ENCODE results near the gene CYP24A1.
"Not testable (repeated sequence)": the region's sequence is repeated elsewhere in the genome, so short reads cannot be mapped to it uniquely, and the experiment has no call there.

CYP24A1 gene

GRCh38 chr20:54137115-54137514 lies 36.7 kb downstream of the CYP24A1 start:
- Histone ChIP-seq H3K4me1 (ENCODE audit: control insufficient read depth, insufficient read depth, low read length, poor library complexity, severe bottlenecking) (no peaks in the 10 kb centered on the region), H3K27ac (ENCODE audit: insufficient read depth, low read length, poor library complexity, severe bottlenecking) (no peak overlapping the region), H3K27me3 (replicated peaks; ENCODE audit: control insufficient read depth, insufficient read depth, low read length, poor library complexity, severe bottlenecking) (peaks cover 7% of the 10 kb centered on the region), H3K36me3 (ENCODE audit: control insufficient read depth, insufficient read depth, low read length) (no peaks in the 10 kb centered on the region), H3K9me3 (ENCODE audit: control insufficient read depth, low read length) (no peaks in the 10 kb centered on the region), H3K4me3 (ENCODE audit: insufficient read depth, low read depth, low read length, poor library complexity, severe bottlenecking) (no peak overlapping the region)
- no peak for DNase-seq

GRCh38 chr20:54134445-54135220 lies 39.2 kb downstream of the CYP24A1 start:
- H3K4me1 ChIP-seq (ENCODE audit: control insufficient read depth, insufficient read depth, low read length, poor library complexity, severe bottlenecking): no peaks in the 10 kb centered on the region
- no peak overlapping the region for H3K27ac ChIP-seq (ENCODE audit: insufficient read depth, low read length, poor library complexity, severe bottlenecking)
- DNase-seq: no peak
- H3K9me3 ChIP-seq (ENCODE audit: control insufficient read depth, low read length): no peaks in the 10 kb centered on the region
- H3K27me3 ChIP-seq (replicated peaks; ENCODE audit: control insufficient read depth, insufficient read depth, low read length, poor library complexity, severe bottlenecking): peaks cover 7% of the 10 kb centered on the region
- H3K4me3 ChIP-seq (ENCODE audit: insufficient read depth, low read depth, low read length, poor library complexity, severe bottlenecking): no peak overlapping the region
- no peaks in the 10 kb centered on the region for H3K36me3 ChIP-seq (ENCODE audit: control insufficient read depth, insufficient read depth, low read length)

GRCh38 chr20:54133434-54134427 lies 40.1 kb downstream of the CYP24A1 start:
- no peak overlapping the region for H3K4me3 ChIP-seq (ENCODE audit: insufficient read depth, low read depth, low read length, poor library complexity, severe bottlenecking)
- no peaks in the 10 kb centered on the region for H3K36me3 ChIP-seq (ENCODE audit: control insufficient read depth, insufficient read depth, low read length)
- H3K27me3 ChIP-seq (replicated peaks; ENCODE audit: control insufficient read depth, insufficient read depth, low read length, poor library complexity, severe bottlenecking): peaks cover 7% of the 10 kb centered on the region
- H3K9me3 ChIP-seq (ENCODE audit: control insufficient read depth, low read length): no peaks in the 10 kb centered on the region
- DNase-seq: no peak
- no peaks in the 10 kb centered on the region for H3K4me1 ChIP-seq (ENCODE audit: control insufficient read depth, insufficient read depth, low read length, poor library complexity, severe bottlenecking)
- no peak overlapping the region for H3K27ac ChIP-seq (ENCODE audit: insufficient read depth, low read length, poor library complexity, severe bottlenecking)

GRCh38 chr20:54132612-54133433 lies 41.0 kb downstream of the CYP24A1 start:
- no peak for DNase-seq
- Histone ChIP-seq H3K4me1 (ENCODE audit: control insufficient read depth, insufficient read depth, low read length, poor library complexity, severe bottlenecking) (no peaks in the 10 kb centered on the region), H3K27ac (ENCODE audit: insufficient read depth, low read length, poor library complexity, severe bottlenecking) (no peak overlapping the region), H3K27me3 (replicated peaks; ENCODE audit: control insufficient read depth, insufficient read depth, low read length, poor library complexity, severe bottlenecking) (peaks cover 7% of the 10 kb centered on the region), H3K9me3 (ENCODE audit: control insufficient read depth, low read length) (no peaks in the 10 kb centered on the region), H3K4me3 (ENCODE audit: insufficient read depth, low read depth, low read length, poor library complexity, severe bottlenecking) (no peak overlapping the region), H3K36me3 (ENCODE audit: control insufficient read depth, insufficient read depth, low read length) (no peaks in the 10 kb centered on the region)

GRCh38 chr20:54131675-54132611 lies 41.8 kb downstream of the CYP24A1 start:
- no peak overlapping the region for H3K4me3 ChIP-seq (ENCODE audit: insufficient read depth, low read depth, low read length, poor library complexity, severe bottlenecking)
- peaks cover 6% of the 10 kb centered on the region for H3K27me3 ChIP-seq (replicated peaks; ENCODE audit: control insufficient read depth, insufficient read depth, low read length, poor library complexity, severe bottlenecking)
- H3K27ac ChIP-seq (ENCODE audit: insufficient read depth, low read length, poor library complexity, severe bottlenecking): no peak overlapping the region
- DNase-seq: no peak
- no peaks in the 10 kb centered on the region for H3K36me3 ChIP-seq (ENCODE audit: control insufficient read depth, insufficient read depth, low read length)
- H3K4me1 ChIP-seq (ENCODE audit: control insufficient read depth, insufficient read depth, low read length, poor library complexity, severe bottlenecking): no peaks in the 10 kb centered on the region
- H3K9me3 ChIP-seq (ENCODE audit: control insufficient read depth, low read length): no peaks in the 10 kb centered on the region

- H3K9me3 ChIP-seq (ENCODE audit: control insufficient read depth, low read length); DNase-seq; H3K27me3 ChIP-seq (replicated peaks; ENCODE audit: control insufficient read depth, insufficient read depth, low read length, poor library complexity, severe bottlenecking); H3K36me3 ChIP-seq (ENCODE audit: control insufficient read depth, insufficient read depth, low read length); H3K4me1 ChIP-seq (ENCODE audit: control insufficient read depth, insufficient read depth, low read length, poor library complexity, severe bottlenecking); H3K27ac ChIP-seq (ENCODE audit: insufficient read depth, low read length, poor library complexity, severe bottlenecking); H3K4me3 ChIP-seq (ENCODE audit: insufficient read depth, low read depth, low read length, poor library complexity, severe bottlenecking): not testable (repeated sequence)
Measured at GRCh38 chr20:54131125-54131524, 42.7 kb downstream of the CYP24A1 start.

- no peak overlapping the region for H3K27ac ChIP-seq (ENCODE audit: insufficient read depth, low read length, poor library complexity, severe bottlenecking)
- no peaks in the 10 kb centered on the region for H3K9me3 ChIP-seq (ENCODE audit: control insufficient read depth, low read length)
- H3K4me3 ChIP-seq (ENCODE audit: insufficient read depth, low read depth, low read length, poor library complexity, severe bottlenecking): no peak overlapping the region
- no peak for DNase-seq
- no peaks in the 10 kb centered on the region for H3K4me1 ChIP-seq (ENCODE audit: control insufficient read depth, insufficient read depth, low read length, poor library complexity, severe bottlenecking)
- H3K36me3 ChIP-seq (ENCODE audit: control insufficient read depth, insufficient read depth, low read length): no peaks in the 10 kb centered on the region
- H3K27me3 ChIP-seq (replicated peaks; ENCODE audit: control insufficient read depth, insufficient read depth, low read length, poor library complexity, severe bottlenecking): no peaks in the 10 kb centered on the region
Measured at GRCh38 chr20:54129350-54129749, 44.4 kb downstream of the CYP24A1 start.

GRCh38 chr20:54127855-54128574 lies 45.8 kb downstream of the CYP24A1 start:
- Histone ChIP-seq H3K9me3 (ENCODE audit: control insufficient read depth, low read length) (no peaks in the 10 kb centered on the region), H3K4me1 (ENCODE audit: control insufficient read depth, insufficient read depth, low read length, poor library complexity, severe bottlenecking) (no peaks in the 10 kb centered on the region), H3K27me3 (replicated peaks; ENCODE audit: control insufficient read depth, insufficient read depth, low read length, poor library complexity, severe bottlenecking) (no peaks in the 10 kb centered on the region), H3K27ac (ENCODE audit: insufficient read depth, low read length, poor library complexity, severe bottlenecking) (no peak overlapping the region), H3K4me3 (ENCODE audit: insufficient read depth, low read depth, low read length, poor library complexity, severe bottlenecking) (no peak overlapping the region), H3K36me3 (ENCODE audit: control insufficient read depth, insufficient read depth, low read length) (no peaks in the 10 kb centered on the region)
- DNase-seq: no peak
